ENCODE data around the gene RPS15. TPM values are rescaled to one million over a fixed set of nuclear protein-coding genes. Genes with fewer than 3 reads are reported as not detected.

Gene RPS15
- total and polyA plus RNA-seq, 9 of the 15 experiments (the other 6 are each of a cell fraction or from before 2014, with no cell fraction given) = 605 to 2,791 (median 957) TPM

DNA sequence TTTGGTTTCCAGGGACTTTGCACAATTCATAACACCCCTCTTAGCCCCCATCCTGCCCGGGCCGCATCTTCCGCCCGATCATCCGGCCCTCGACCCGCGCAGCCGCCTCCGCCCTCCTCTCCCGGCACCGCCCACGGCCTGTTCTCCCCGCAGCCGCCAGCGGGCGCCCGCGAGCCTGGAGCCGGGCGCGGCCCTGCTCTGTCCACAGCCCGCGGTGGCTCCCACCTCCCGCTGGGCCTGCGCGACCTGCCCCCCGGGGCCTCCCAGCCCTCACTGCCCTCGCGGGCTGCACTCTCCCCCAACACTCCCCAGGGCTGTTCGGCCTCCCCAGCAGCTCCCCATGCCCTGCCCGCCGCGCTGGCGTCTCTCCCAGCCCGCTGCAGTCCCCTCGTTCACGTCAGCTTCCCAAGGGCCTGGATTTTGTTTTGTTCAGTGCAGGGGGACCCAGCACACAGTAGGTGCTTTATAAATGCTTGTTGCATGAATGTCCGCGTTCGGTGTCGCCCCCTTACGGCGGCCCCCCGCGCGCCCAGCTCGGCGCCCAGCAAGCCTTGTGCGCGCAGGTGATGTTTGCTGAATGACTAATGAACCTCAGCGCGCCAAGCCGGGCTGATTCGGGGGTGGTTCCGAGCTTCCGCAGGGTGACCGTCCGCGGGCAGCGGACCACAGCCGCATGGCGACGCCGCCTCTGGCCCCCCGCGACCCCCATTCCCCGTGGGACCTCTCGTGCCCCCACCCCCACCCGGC, 7.2 kb downstream of the RPS15 start (continued):
- TF ChIP-seq RBM14 (IDR thresholded peaks at IDR 0.05; ENCODE audit: borderline replicate concordance, insufficient read depth, low read depth, low read length) (0 out of 2 replicates have a peak, but pooled peaks have one; percentile 30), RBBP5 (IDR thresholded peaks at IDR 0.05; ENCODE audit: borderline replicate concordance, insufficient read depth, low read length, poor library complexity, severe bottlenecking) (no peak), ZNF239 (CRISPR knock-in tag; IDR thresholded peaks at IDR 0.05) (no peak), SFPQ (IDR thresholded peaks at IDR 0.05; ENCODE audit: low read depth, low read length) (no peak), ZNF134 (CRISPR knock-in tag; conservative IDR thresholded peaks at IDR 0.05) (no peak), MEIS2 (IDR thresholded peaks at IDR 0.05; ENCODE audit: partially characterized antibody) (no peak), ZNF699 (CRISPR knock-in tag; IDR thresholded peaks at IDR 0.05; ENCODE audit: insufficient replicate concordance) (no peak), CHD4 (IDR thresholded peaks at IDR 0.05; ENCODE audit: insufficient read depth, insufficient replicate concordance, low read depth, low read length, poor library complexity, severe bottlenecking) (peak; percentile 36), RBM39 (optimal IDR thresholded peaks at IDR 0.05; ENCODE audit: low read depth, low read length) (no peak), ZNF24 (IDR thresholded peaks at IDR 0.05) (no peak), HOMEZ (CRISPR knock-in tag; IDR thresholded peaks at IDR 0.05) (no peak), RBM25 (IDR thresholded peaks at IDR 0.05; ENCODE audit: low read depth, low read length, severe bottlenecking) (peak; percentile 96), NBN (IDR thresholded peaks at IDR 0.05; ENCODE audit: low read depth) (0 out of 2 replicates have a peak, but pooled peaks have one; percentile 10), CAMTA2 (CRISPR knock-in tag; conservative IDR thresholded peaks at IDR 0.05) (no peak), TRIM28 (IDR thresholded peaks at IDR 0.05) (no peak), NFXL1 (CRISPR knock-in tag; IDR thresholded peaks at IDR 0.05) (no peak), ATF2 (CRISPR knock-in tag; IDR thresholded peaks at IDR 0.05) (no peak), CCAR2 (IDR thresholded peaks at IDR 0.05; ENCODE audit: low read depth, low read length) (no peak), E2F3 (CRISPR knock-in tag; IDR thresholded peaks at IDR 0.05) (no peak)
- TF ChIP-seq, protein P1, sequence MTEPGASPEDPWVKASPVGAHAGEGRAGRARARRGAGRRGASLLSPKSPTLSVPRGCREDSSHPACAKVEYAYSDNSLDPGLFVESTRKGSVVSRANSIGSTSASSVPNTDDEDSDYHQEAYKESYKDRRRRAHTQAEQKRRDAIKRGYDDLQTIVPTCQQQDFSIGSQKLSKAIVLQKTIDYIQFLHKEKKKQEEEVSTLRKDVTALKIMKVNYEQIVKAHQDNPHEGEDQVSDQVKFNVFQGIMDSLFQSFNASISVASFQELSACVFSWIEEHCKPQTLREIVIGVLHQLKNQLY (CRISPR knock-in tag; conservative IDR thresholded peaks at IDR 0.05) = no peak
- TF ChIP-seq, protein P2, sequence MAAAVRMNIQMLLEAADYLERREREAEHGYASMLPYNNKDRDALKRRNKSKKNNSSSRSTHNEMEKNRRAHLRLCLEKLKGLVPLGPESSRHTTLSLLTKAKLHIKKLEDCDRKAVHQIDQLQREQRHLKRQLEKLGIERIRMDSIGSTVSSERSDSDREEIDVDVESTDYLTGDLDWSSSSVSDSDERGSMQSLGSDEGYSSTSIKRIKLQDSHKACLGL (CRISPR knock-in tag; IDR thresholded peaks at IDR 0.05; ENCODE audit: borderline replicate concordance, poor library complexity, severe bottlenecking) = no peak

All from K562 (cell line).